ENCODE measurements around the gene EIF4H.

GRCh38 chr7:74175340-74175739, 1.2 kb downstream of the EIF4H start:
- TF ChIP-seq POLR2AphosphoS5 (IDR thresholded peaks at IDR 0.05; ENCODE audit: low read depth, low read length): no peak
- TF ChIP-seq POLR2A (IDR thresholded peaks at IDR 0.05; ENCODE audit: low read depth, low read length): no peak

Measured in GM12892 (cell line).